Brain pericyte (primary cell): ENCODE measurements around the gene SLC35A4.
A peak's percentile ranks its signal among the peaks of the same experiment; 100 is the strongest.

ENCODE experiments used
- DNase-seq: peaks from one replicate; pipeline ENCODE4 v3.0.0-alpha.2; 2012; ENCODE audit warnings: low read depth, low spot score

SLC35A4 gene

GRCh38 chr5:140564196-140565023, at the start of gene SLC35A4, which contains the start of gene APBB3:
Gene SLC35A4 (plus strand): TSS chr5:140564828. CDS start chr5:140567170, 2,342 bp downstream.
Gene APBB3 (minus strand): TSS chr5:140564598. CDS start chr5:140564245, 353 bp downstream.
- DNase-seq: peak; percentile 98

- no peak for DNase-seq
Measured at GRCh38 chr5:140524003-140524402, 40.6 kb upstream of the SLC35A4 start.

- no peak for DNase-seq
Measured at GRCh38 chr5:140540227-140540626, 24.4 kb upstream of the SLC35A4 start.

- DNase-seq: no peak
Measured at GRCh38 chr5:140542972-140543371, 21.7 kb upstream of the SLC35A4 start.

- DNase-seq: no peak
Measured at GRCh38 chr5:140544986-140545385, 19.6 kb upstream of the SLC35A4 start.

- no peak for DNase-seq
Measured at GRCh38 chr5:140545606-140546005, 19.0 kb upstream of the SLC35A4 start.

GRCh38 chr5:140546851-140547507, 17.6 kb upstream of the SLC35A4 start:
- no peak for DNase-seq

GRCh38 chr5:140547508-140548299, 16.9 kb upstream of the SLC35A4 start, which contains the start of gene EIF4EBP3:
Gene EIF4EBP3 (plus strand): TSS chr5:140547662. CDS start chr5:140547738, 76 bp downstream.
- peak; percentile 90 for DNase-seq

GRCh38 chr5:140548300-140548688, 16.3 kb upstream of the SLC35A4 start:
- DNase-seq: no peak

- no peak for DNase-seq
Measured at GRCh38 chr5:140548791-140549190, 15.8 kb upstream of the SLC35A4 start.

GRCh38 chr5:140549237-140550144, 15.1 kb upstream of the SLC35A4 start:
- no peak for DNase-seq

- no peak for DNase-seq
Measured at GRCh38 chr5:140550147-140551079, 14.2 kb upstream of the SLC35A4 start.

GRCh38 chr5:140551872-140552271, 12.8 kb upstream of the SLC35A4 start:
- DNase-seq: no peak

GRCh38 chr5:140553657-140554056, 11.0 kb upstream of the SLC35A4 start:
- no peak for DNase-seq

- no peak for DNase-seq
Measured at GRCh38 chr5:140554454-140554853, 10.2 kb upstream of the SLC35A4 start.

GRCh38 chr5:140555747-140556312, 8.8 kb upstream of the SLC35A4 start:
- no peak for DNase-seq

GRCh38 chr5:140556438-140556837, 8.2 kb upstream of the SLC35A4 start:
- no peak for DNase-seq

- peak; percentile 66 for DNase-seq
Measured at GRCh38 chr5:140557136-140557805, 7.4 kb upstream of the SLC35A4 start, which contains the start of gene SRA1. Gene SRA1 (minus strand): TSS chr5:140557473. CDS start chr5:140557452, 21 bp downstream.

- no peak for DNase-seq
Measured at GRCh38 chr5:140557965-140558364, 6.7 kb upstream of the SLC35A4 start.
